Hepatocyte (in vitro differentiated cells): ENCODE results near the gene ACOXL. TPM values are rescaled to one million over a fixed set of nuclear protein-coding genes. Genes with fewer than 3 reads are reported as not detected.

Experiments used
- DNase-seq: peaks from one replicate; pipeline ENCODE4 v3.0.0-alpha.2; 2016; ENCODE audit warnings: low spot score
- H2AFZ ChIP-seq: fragments of 200-600 bp; sonication (generic); 2 replicates; pipeline ENCODE4 v1.6.0; 2016; ENCODE audit warnings: antibody characterized with exemption, mild to moderate bottlenecking
- H3K27ac ChIP-seq: fragments of 200-600 bp; sonication (generic); 2 replicates; pipeline ENCODE4 v1.5.1; 2016; ENCODE audit warnings: mild to moderate bottlenecking
- H3K27me3 ChIP-seq: fragments of 200-600 bp; sonication (generic); 2 replicates; pipeline ENCODE4 v1.6.1; 2016
- H3K36me3 ChIP-seq: fragments of 200-600 bp; sonication (generic); replicated peaks from 2 replicates; pipeline ENCODE4 v1.5.1; 2016; ENCODE audit warnings: low read depth; ENCODE audit not compliant: insufficient read depth
- H3K4me1 ChIP-seq: fragments of 200-600 bp; sonication (generic); 2 replicates; pipeline ENCODE4 v1.5.1; 2016; ENCODE audit warnings: mild to moderate bottlenecking, moderate library complexity; ENCODE audit not compliant: insufficient read depth
- H3K4me2 ChIP-seq: fragments of 200-600 bp; sonication (generic); 2 replicates; pipeline ENCODE4 v1.6.0; 2016
- H3K4me3 ChIP-seq: fragments of 200-600 bp; sonication (generic); 2 replicates; pipeline ENCODE4 v1.5.1; 2016; ENCODE audit warnings: mild to moderate bottlenecking
- H3K79me2 ChIP-seq: fragments of 200-600 bp; sonication (generic); 2 replicates; pipeline ENCODE4 v1.6.0; 2017; ENCODE audit warnings: mild to moderate bottlenecking
- H3K9me2 ChIP-seq: fragments of 200-600 bp; sonication (generic); replicated peaks from 2 replicates; pipeline ENCODE4 v1.6.0; 2017; ENCODE audit warnings: mild to moderate bottlenecking; ENCODE audit not compliant: insufficient read depth
- H3K9me3 ChIP-seq: fragments of 200-600 bp; sonication (generic); 2 replicates; pipeline ENCODE4 v1.5.1; 2016; ENCODE audit warnings: low read depth, mild to moderate bottlenecking
- H4K20me1 ChIP-seq: fragments of 200-600 bp; sonication (generic); 2 replicates; pipeline ENCODE4 v1.6.0; 2016; ENCODE audit warnings: mild to moderate bottlenecking; ENCODE audit not compliant: insufficient read depth, poor library complexity, severe bottlenecking
- CTCF ChIP-seq: fragments of 200-600 bp; sonication (generic); IDR thresholded peaks from 2 replicates; pipeline ENCODE4 v1.5.1; 2016; ENCODE audit warnings: antibody characterized with exemption, mild to moderate bottlenecking; ENCODE audit not compliant: poor library complexity
- EZH2 ChIP-seq: fragments of 200-600 bp; sonication (generic); IDR thresholded peaks from 2 replicates; pipeline ENCODE4 v1.6.1; 2016; ENCODE audit warnings: antibody characterized with exemption, mild to moderate bottlenecking, borderline replicate concordance
- EZH2phosphoT487 ChIP-seq: fragments of 200-600 bp; sonication (generic); IDR thresholded peaks from one replicate; pipeline ENCODE4 v1.6.1; 2018; ENCODE audit warnings: antibody characterized with exemption, mild to moderate bottlenecking, low read depth, moderate library complexity; ENCODE audit not compliant: unreplicated experiment, severe bottlenecking
- WGBS: methylation state at CpG from one replicate; pipeline ENCODE4 v1.1.6; 2016; ENCODE audit warnings: low lambda C conversion rate; ENCODE audit errors: missing lambda C conversion rate; 5-methylcytosine and 5-hydroxymethylcytosine counted together
- polyA plus RNA-seq: library from polyadenylated mRNA; unstranded; fragments of >200 nt; fragmentation: Nextera tagmentation; extraction: Ambion mirVana; gene quantifications from 2 replicates; pipeline ENCODE4 v1.2.1, GENCODE V29; 2016
- total RNA-seq: library from RNA; depleted of rRNA; stranded (reverse); fragments of >200 nt; gene quantifications from 2 replicates; pipeline ENCODE4 v1.2.3, GENCODE V29; 2014

The ACOXL gene
- total and polyA plus RNA-seq, 2 experiments from 2014 or later = 0.23 to 1.1 TPM

GRCh38 chr2:110724820-110725219, 7.6 kb upstream of the ACOXL start:
- Histone ChIP-seq H3K9me2 (no peaks in the 10 kb centered on the region), H3K4me1 (no peaks in the 10 kb centered on the region), H2AFZ (no peak overlapping the region), H4K20me1 (no peaks in the 10 kb centered on the region), H3K27ac (no peak overlapping the region), H3K4me2 (no peak overlapping the region), H3K79me2 (no peaks in the 10 kb centered on the region), H3K36me3 (no peaks in the 10 kb centered on the region), H3K9me3 (no peaks in the 10 kb centered on the region), H3K27me3 (peaks cover 19% of the 10 kb centered on the region), H3K4me3 (no peak overlapping the region)
- TF ChIP-seq CTCF (no peak), EZH2 (no peak), EZH2phosphoT487 (no peak)
- no peak for DNase-seq
- no CpG with 5 or more reads among the region's 2 CpGs for WGBS

DNA sequence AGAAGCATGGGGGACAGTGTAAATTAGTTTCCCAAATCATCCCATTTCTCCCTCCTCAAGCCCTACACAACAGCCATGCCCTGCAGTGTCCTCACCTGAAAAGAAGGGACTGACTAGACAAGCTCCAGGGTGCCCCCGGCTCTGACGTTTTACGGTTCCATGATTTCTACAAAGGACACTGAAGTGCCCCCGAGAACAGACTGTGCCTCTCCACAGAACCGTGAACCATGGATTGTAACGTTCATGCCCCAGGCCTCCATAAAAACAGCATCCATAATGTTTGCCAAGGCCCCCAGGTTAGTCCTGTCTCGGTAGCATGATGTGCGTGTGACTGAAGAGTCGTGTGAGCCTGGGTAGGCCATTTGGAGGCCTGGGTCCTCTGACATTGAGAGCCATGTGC, 7.0 kb upstream of the ACOXL start:
- 86% methylated on average over 9 of the region's 9 CpGs for WGBS
- DNase-seq = no peak
- no peaks in the 10 kb centered on the region for H3K36me3 ChIP-seq

DNA sequence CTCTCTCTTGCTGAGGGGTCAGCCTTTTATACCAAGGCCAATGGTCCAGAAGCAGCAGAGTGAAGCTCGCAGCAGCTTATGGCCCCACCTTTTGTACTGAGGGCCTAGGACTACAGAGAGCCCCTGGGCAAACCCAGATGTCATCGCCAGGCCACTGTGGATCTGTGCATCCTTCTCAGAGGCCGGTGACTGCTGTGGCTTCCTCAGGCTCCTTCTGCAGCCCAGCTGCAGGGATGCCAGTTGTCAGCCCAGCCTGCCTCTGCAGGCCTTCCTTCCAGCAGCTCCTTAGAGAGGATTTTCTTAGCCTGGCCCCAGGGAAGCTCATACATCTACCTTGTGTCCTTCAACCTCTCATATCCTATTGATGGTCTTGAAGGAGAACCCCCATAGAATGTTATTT, 6.5 kb upstream of the ACOXL start:
- H3K4me1 ChIP-seq = no peaks in the 10 kb centered on the region
- WGBS = 90% methylated on average over 3 of the region's 3 CpGs

More for the DNA sequence above, 7.0 kb upstream of the ACOXL start:
- H3K9me2 ChIP-seq = no peaks in the 10 kb centered on the region
- no peaks in the 10 kb centered on the region for H4K20me1 ChIP-seq
- no peaks in the 10 kb centered on the region for H3K79me2 ChIP-seq
- no peak overlapping the region for H3K27ac ChIP-seq
- H3K27me3 ChIP-seq = peaks cover 25% of the 10 kb centered on the region
- no peaks in the 10 kb centered on the region for H3K9me3 ChIP-seq
- TF ChIP-seq CTCF (no peak), EZH2 (no peak), EZH2phosphoT487 (no peak)
- H3K4me3 ChIP-seq = no peak overlapping the region
- H3K4me2 ChIP-seq = no peak overlapping the region
- H3K4me1 ChIP-seq = no peaks in the 10 kb centered on the region
- no peak overlapping the region for H2AFZ ChIP-seq

More for the DNA sequence above, 6.5 kb upstream of the ACOXL start:
- no peaks in the 10 kb centered on the region for H3K9me3 ChIP-seq
- H3K9me2 ChIP-seq = no peaks in the 10 kb centered on the region
- TF ChIP-seq EZH2phosphoT487 (no peak), CTCF (no peak), EZH2 (no peak)
- peaks cover 30% of the 10 kb centered on the region for H3K27me3 ChIP-seq
- H3K27ac ChIP-seq = no peak overlapping the region
- H4K20me1 ChIP-seq = no peaks in the 10 kb centered on the region
- no peaks in the 10 kb centered on the region for H3K36me3 ChIP-seq
- H3K4me3 ChIP-seq = no peak overlapping the region
- no peak for DNase-seq
- H2AFZ ChIP-seq = no peak overlapping the region
- H3K4me2 ChIP-seq = no peak overlapping the region
- H3K79me2 ChIP-seq = no peaks in the 10 kb centered on the region
